ENCODE results near the gene UQCRHL.
"Not testable (repeated sequence)": the region's sequence is repeated elsewhere in the genome, so short reads cannot be mapped to it uniquely, and the experiment has no call there.

The UQCRHL gene

GRCh38 chr1:15835205-15835740 is 27.8 kb upstream of the UQCRHL start:
- DNase-seq: no peak

GRCh38 chr1:15834406-15835204 is 27.2 kb upstream of the UQCRHL start:
- DNase-seq: peak; percentile 81

GRCh38 chr1:15833842-15834405 is 26.5 kb upstream of the UQCRHL start:
- no peak for DNase-seq

- peak; percentile 68 for DNase-seq
Measured at GRCh38 chr1:15833069-15833679, 25.7 kb upstream of the UQCRHL start.

GRCh38 chr1:15830258-15830657 is 22.8 kb upstream of the UQCRHL start:
- DNase-seq: peak; percentile 13

GRCh38 chr1:15828931-15829330 is 21.5 kb upstream of the UQCRHL start:
- DNase-seq: not testable (repeated sequence)

GRCh38 chr1:15827567-15827966 is 20.1 kb upstream of the UQCRHL start:
- DNase-seq: not testable (repeated sequence)

- DNase-seq: no peak
Measured at GRCh38 chr1:15826810-15827507, 19.5 kb upstream of the UQCRHL start.

- DNase-seq: no peak
Measured at GRCh38 chr1:15825800-15826199, 18.4 kb upstream of the UQCRHL start.

GRCh38 chr1:15820478-15820877 is 13.0 kb upstream of the UQCRHL start:
- DNase-seq: no peak

- DNase-seq: no peak
Measured at GRCh38 chr1:15816674-15817073, 9.2 kb upstream of the UQCRHL start.

GRCh38 chr1:15810073-15810472 is 2.6 kb upstream of the UQCRHL start:
- DNase-seq: no peak

GRCh38 chr1:15808955-15809354 is 1.5 kb upstream of the UQCRHL start:
- DNase-seq: no peak

- DNase-seq: no peak
Measured at GRCh38 chr1:15807121-15807520, 328 bp downstream of the UQCRHL start.

GRCh38 chr1:15804060-15804459 is 3.4 kb downstream of the UQCRHL start:
- DNase-seq: no peak

GRCh38 chr1:15803380-15803779 is 4.1 kb downstream of the UQCRHL start:
- DNase-seq: no peak

GRCh38 chr1:15802234-15802965 is 5.0 kb downstream of the UQCRHL start:
- DNase-seq: no peak

GRCh38 chr1:15799928-15800835 is 7.3 kb downstream of the UQCRHL start:
- DNase-seq: no peak

GRCh38 chr1:15799004-15799867 is 8.2 kb downstream of the UQCRHL start:
- DNase-seq: no peak

- no peak for DNase-seq
Measured at GRCh38 chr1:15797614-15798390, 9.6 kb downstream of the UQCRHL start.
